OCI-LY7 (cell line): ENCODE data around the gene POLR3H. TPM values are rescaled to one million over a fixed set of nuclear protein-coding genes. Genes with fewer than 3 reads are reported as not detected.

Experiments
- BruUV-seq: library from RNA; stranded (reverse); fragments of 400-500 nt; replicated peaks from 2 replicates; lab custom pipeline; 2021; lab: Mats Ljungman, UMichigan
- CTCF ChIA-PET: fragments of 300-600 bp; sonication (Branson Sonifier 250); formaldehyde crosslinking; loops from one replicate; lab custom pipeline; 2022; ENCODE audit warnings: antibody characterized with exemption; ENCODE audit not compliant: unreplicated experiment; lab: Charles Lee
- POLR2A ChIA-PET: fragments of 300-600 bp; sonication (Branson Sonifier 250); formaldehyde crosslinking; loops from one replicate; lab custom pipeline; 2022; ENCODE audit warnings: antibody characterized with exemption; lab: Charles Lee
- DNase-seq: peaks from one replicate; pipeline ENCODE4 v3.0.0-alpha.2; 2015; ENCODE audit warnings: low spot score
- H2AFZ ChIP-seq: fragments of 200-600 bp; sonication (generic), shearing (Covaris generic); 2 replicates; pipeline ENCODE4 v1.6.1; 2014; ENCODE audit warnings: mild to moderate bottlenecking, antibody characterized with exemption, low read length, moderate library complexity
- H3K27ac ChIP-seq: fragments of 200-600 bp; sonication (generic); 2 replicates; pipeline ENCODE4 v1.5.1; 2014; ENCODE audit warnings: mixed run types, low read depth, mild to moderate bottlenecking, moderate library complexity, low read length, inconsistent platforms; ENCODE audit not compliant: poor library complexity, severe bottlenecking
- H3K36me3 ChIP-seq: fragments of 200-600 bp; sonication (generic); 2 replicates; pipeline ENCODE4 v1.6.1; 2014; ENCODE audit warnings: mild to moderate bottlenecking, antibody characterized with exemption, low read length, moderate library complexity, mixed read lengths; ENCODE audit not compliant: insufficient read depth
- H3K4me1 ChIP-seq: fragments of 200-600 bp; sonication (generic); 2 replicates; pipeline ENCODE4 v1.5.1; 2014; ENCODE audit warnings: mild to moderate bottlenecking, low read length; ENCODE audit not compliant: insufficient read depth, poor library complexity, severe bottlenecking
- H3K4me2 ChIP-seq: fragments of 200-600 bp; sonication (generic); 2 replicates; pipeline ENCODE4 v1.6.1; 2014; ENCODE audit warnings: mild to moderate bottlenecking, low read length
- H3K4me3 ChIP-seq: fragments of 200-600 bp; sonication (generic); 2 replicates; pipeline ENCODE4 v1.5.1; 2014; ENCODE audit warnings: mild to moderate bottlenecking, low read depth, low read length; ENCODE audit not compliant: poor library complexity, severe bottlenecking
- H3K79me2 ChIP-seq: fragments of 200-600 bp; sonication (generic); 2 replicates; pipeline ENCODE4 v1.6.1; 2016; ENCODE audit warnings: low read depth, mild to moderate bottlenecking, low read length, moderate library complexity, mixed read lengths; ENCODE audit not compliant: insufficient read depth
- H3K9me2 ChIP-seq: fragments of 200-600 bp; sonication (generic); 2 replicates; pipeline ENCODE4 v1.6.1; 2016; ENCODE audit warnings: mild to moderate bottlenecking, low read length, mixed read lengths; ENCODE audit not compliant: insufficient read depth
- H3K9me3 ChIP-seq: fragments of 200-600 bp; sonication (generic); 2 replicates; pipeline ENCODE4 v1.6.1; 2014; ENCODE audit warnings: mild to moderate bottlenecking, mixed run types, low read length, mixed read lengths
- H4K20me1 ChIP-seq: fragments of 200-600 bp; sonication (generic); 2 replicates; pipeline ENCODE4 v1.6.1; 2014; ENCODE audit warnings: mild to moderate bottlenecking, antibody characterized with exemption, low read length, moderate library complexity, mixed read lengths; ENCODE audit not compliant: insufficient read depth
- EZH2phosphoT487 ChIP-seq: fragments of 200-600 bp; sonication (generic); IDR thresholded peaks from 2 replicates; pipeline ENCODE4 v1.6.1; 2018; ENCODE audit warnings: low read depth, borderline replicate concordance, mild to moderate bottlenecking, mixed run types, antibody characterized with exemption, low read length, moderate library complexity, mixed read lengths
- intact Hi-C: fragments of 100-400 bp; cut with micrococcal nuclease; formaldehyde crosslinking; loops from one replicate; pipeline ENCODE4 v1.10.0; 2022; ENCODE audit not compliant: unreplicated experiment
- total RNA-seq, 2 experiments: library from RNA; depleted of rRNA in 1 of 2; stranded (reverse); fragments of >200 nt in 1 of 2; shearing (Covaris generic) in 1 of 2; gene quantifications; 2 replicates each; pipeline ENCODE4 v1.2.3, GENCODE V29; 2014 to 2022
- TF ChIP-seq, protein P1 (sequence below): fragments of 200-600 bp; sonication (generic); conservative IDR thresholded peaks from 2 replicates; pipeline ENCODE4 v1.5.1; 2014; ENCODE audit warnings: mild to moderate bottlenecking, antibody characterized with exemption, low read length, moderate library complexity, mixed read lengths

The POLR3H gene
- total RNA-seq, 2 experiments from 2014 or later: 28.5 to 48.3 TPM

DNA sequence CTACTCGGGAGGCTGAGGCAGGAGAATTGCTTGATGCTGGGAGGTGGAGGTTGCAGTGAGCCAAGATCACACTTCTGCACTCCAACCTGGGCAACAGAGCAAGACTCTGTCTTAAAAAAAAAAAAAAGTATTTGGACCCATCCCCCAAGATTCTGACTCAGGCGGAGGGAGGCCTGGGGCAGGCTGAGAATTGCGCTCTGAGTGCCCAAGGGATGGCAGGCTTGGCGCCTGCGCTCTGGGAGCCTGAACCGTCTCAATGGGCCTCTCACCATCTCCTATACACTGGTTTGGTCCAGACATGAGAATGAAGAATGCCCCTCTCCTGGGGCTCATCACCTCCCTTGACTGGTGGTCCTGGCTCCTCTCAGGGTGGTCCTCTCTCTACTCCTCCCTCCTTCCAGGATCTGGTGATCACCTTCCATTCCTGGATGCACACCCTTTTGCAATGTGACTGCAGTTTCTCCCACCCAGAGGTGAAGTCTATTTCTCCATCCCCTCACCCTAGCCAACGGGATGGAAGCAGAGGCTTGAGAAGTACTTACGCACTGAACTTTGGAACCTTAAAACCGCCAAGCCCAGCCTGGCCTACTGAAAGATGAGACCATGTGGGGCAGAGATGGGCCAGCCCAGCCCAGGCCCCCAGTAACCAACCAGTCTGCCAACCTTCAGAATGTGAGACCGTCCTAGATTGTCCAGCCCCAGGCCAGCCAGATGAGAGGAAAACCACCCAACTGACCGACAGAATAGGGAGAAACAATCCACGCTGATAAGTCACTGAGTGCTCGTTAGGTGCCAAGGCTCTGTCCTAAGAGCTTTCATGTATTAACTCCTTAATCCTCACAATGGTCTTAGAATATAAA, 4.9 kb downstream of the POLR3H start:
- ChIA-PET CTCF (no interaction called here), POLR2A (no interaction called here)
- intact Hi-C loops: no loop called here
- no peak overlapping the region for H3K4me3 ChIP-seq
- peaks cover 17% of the 10 kb centered on the region; the same call in 1 of the 2 replicates for H4K20me1 ChIP-seq
- DNase-seq: no peak
- peaks cover 40% of the 10 kb centered on the region for H3K36me3 ChIP-seq
- BruUV-seq: no TSS peak
- H3K9me2 ChIP-seq: no peaks in the 10 kb centered on the region
- TF ChIP-seq, protein P1, sequence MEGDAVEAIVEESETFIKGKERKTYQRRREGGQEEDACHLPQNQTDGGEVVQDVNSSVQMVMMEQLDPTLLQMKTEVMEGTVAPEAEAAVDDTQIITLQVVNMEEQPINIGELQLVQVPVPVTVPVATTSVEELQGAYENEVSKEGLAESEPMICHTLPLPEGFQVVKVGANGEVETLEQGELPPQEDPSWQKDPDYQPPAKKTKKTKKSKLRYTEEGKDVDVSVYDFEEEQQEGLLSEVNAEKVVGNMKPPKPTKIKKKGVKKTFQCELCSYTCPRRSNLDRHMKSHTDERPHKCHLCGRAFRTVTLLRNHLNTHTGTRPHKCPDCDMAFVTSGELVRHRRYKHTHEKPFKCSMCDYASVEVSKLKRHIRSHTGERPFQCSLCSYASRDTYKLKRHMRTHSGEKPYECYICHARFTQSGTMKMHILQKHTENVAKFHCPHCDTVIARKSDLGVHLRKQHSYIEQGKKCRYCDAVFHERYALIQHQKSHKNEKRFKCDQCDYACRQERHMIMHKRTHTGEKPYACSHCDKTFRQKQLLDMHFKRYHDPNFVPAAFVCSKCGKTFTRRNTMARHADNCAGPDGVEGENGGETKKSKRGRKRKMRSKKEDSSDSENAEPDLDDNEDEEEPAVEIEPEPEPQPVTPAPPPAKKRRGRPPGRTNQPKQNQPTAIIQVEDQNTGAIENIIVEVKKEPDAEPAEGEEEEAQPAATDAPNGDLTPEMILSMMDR: no peak
- TF ChIP-seq EZH2phosphoT487: no peak
- no peak overlapping the region for H3K4me2 ChIP-seq
- no peak overlapping the region for H2AFZ ChIP-seq
- peaks cover 39% of the 10 kb centered on the region for H3K79me2 ChIP-seq
- H3K27ac ChIP-seq: no peak overlapping the region
- H3K4me1 ChIP-seq: peaks cover 22% of the 10 kb centered on the region
- no peaks in the 10 kb centered on the region for H3K9me3 ChIP-seq

DNA sequence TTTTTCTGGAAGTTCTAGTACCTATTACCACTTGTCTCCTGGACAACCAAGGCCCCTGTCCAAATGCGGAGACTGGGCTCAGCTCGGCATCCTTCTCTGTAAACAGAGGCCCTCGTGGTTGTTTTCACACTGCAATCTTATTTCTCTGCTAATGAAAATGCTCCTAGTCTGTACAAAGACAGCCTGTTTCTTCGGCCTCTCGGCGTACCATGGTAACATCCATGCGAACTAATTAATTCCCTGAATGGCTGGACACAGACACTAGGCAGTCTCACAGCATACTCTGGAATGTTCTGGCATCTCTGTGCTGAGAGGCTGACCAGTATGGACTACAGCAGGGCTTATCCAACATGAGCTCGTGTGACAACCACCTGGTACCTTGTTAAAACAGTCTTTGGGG, 5.7 kb downstream of the POLR3H start:
- Histone ChIP-seq H3K9me3 (no peaks in the 10 kb centered on the region), H3K9me2 (no peaks in the 10 kb centered on the region), H3K79me2 (peaks cover 34% of the 10 kb centered on the region), H3K4me3 (no peak overlapping the region), H2AFZ (no peak overlapping the region), H3K27ac (no peak overlapping the region), H3K4me1 (peaks cover 22% of the 10 kb centered on the region), H3K36me3 (peaks cover 47% of the 10 kb centered on the region), H3K4me2 (no peak overlapping the region), H4K20me1 (peaks cover 17% of the 10 kb centered on the region; the same call in 1 of the 2 replicates)
- CTCF ChIA-PET: no interaction called here
- BruUV-seq: no TSS peak
- DNase-seq: no peak
- TF ChIP-seq EZH2phosphoT487: no peak
- TF ChIP-seq, protein P1: no peak
- intact Hi-C loops: no loop called here
- POLR2A ChIA-PET: no interaction called here

DNA sequence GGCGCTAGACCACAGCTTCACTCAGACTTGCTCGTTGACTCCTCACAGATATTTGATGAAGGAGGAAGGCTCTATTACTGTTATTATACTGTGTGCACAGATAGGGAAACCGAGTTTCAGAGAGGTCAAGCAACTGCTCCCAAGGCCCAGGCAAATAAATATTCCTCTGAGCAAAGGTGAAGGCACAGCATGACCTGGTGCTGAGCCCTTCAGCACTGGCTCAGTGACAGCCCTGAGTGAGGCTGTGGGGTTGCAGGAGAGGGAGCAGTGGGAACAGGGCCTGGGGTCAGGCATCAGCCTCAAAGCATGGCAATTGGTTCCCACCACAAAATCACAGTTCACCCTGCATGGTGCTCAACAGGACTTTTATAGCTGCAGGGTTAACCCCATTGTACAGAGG, 7.1 kb downstream of the POLR3H start:
- Histone ChIP-seq H3K4me1 (peaks cover 13% of the 10 kb centered on the region), H2AFZ (no peak overlapping the region), H3K4me2 (no peak overlapping the region), H3K9me2 (no peaks in the 10 kb centered on the region), H3K4me3 (no peak overlapping the region), H3K27ac (no peak overlapping the region), H4K20me1 (peaks cover 9% of the 10 kb centered on the region; the same call in 1 of the 2 replicates), H3K79me2 (peaks cover 20% of the 10 kb centered on the region; the same call in 1 of the 2 replicates), H3K9me3 (no peaks in the 10 kb centered on the region), H3K36me3 (peaks cover 61% of the 10 kb centered on the region)
- CTCF ChIA-PET: no interaction called here
- TF ChIP-seq EZH2phosphoT487: no peak
- TF ChIP-seq, protein P1: no peak
- no TSS peak for BruUV-seq
- DNase-seq: no peak
- intact Hi-C loops: no loop called here
- POLR2A ChIA-PET: no interaction called here
